ENCODE measurements around the gene ATP6V1D. TPM values are rescaled to one million over a fixed set of nuclear protein-coding genes. Genes with fewer than 3 reads are reported as not detected.

ATP6V1D gene
- total RNA-seq, 1 experiment from 2014 or later = 85.9 TPM

DNA sequence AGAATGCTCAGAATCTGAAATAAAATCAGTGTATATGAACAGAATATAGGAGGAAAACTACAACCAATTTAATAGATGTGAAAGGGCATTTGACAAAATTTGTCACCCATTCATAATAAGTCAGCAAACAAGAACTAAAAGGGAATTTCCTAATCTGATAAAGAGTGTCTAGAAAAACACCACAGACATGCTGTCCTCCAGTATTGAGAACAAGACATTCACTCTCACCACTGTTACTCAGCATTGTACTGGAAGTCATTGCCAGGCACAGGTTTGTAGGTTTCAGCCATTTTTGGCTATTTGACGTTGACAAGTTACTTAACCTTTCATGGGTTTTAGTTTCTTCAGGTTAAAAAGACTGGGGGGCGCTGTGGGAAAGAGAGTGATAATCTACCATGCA is 13.7 kb upstream of the ATP6V1D start:
- POLR2A ChIA-PET (ENCODE audit: unreplicated experiment) = no interaction called here
- peaks cover 17% of the 10 kb centered on the region for H3K4me1 ChIP-seq (ENCODE audit: insufficient read depth, low read length)
- H4K20me1 ChIP-seq (ENCODE audit: low read length) = peaks cover 27% of the 10 kb centered on the region
- no peak overlapping the region for H3K4me2 ChIP-seq (ENCODE audit: low read length)
- no peak overlapping the region for H2AFZ ChIP-seq (ENCODE audit: low read length)
- no peak overlapping the region for H3K9ac ChIP-seq (ENCODE audit: low read length)
- H3K4me3 ChIP-seq (ENCODE audit: low read length) = no peak overlapping the region
- TF ChIP-seq CTCF (conservative IDR thresholded peaks at IDR 0.05; ENCODE audit: low read depth, low read length) (0 out of 2 replicates have a peak, but pooled peaks have one; percentile 19), EZH2 (IDR thresholded peaks at IDR 0.05; ENCODE audit: low read length, unreplicated experiment) (no peak), EZH2phosphoT487 (IDR thresholded peaks at IDR 0.05; ENCODE audit: borderline replicate concordance, low read length) (no peak)
- H3K79me2 ChIP-seq (ENCODE audit: low read length) = peaks cover 58% of the 10 kb centered on the region
- intact Hi-C loops (cut with micrococcal nuclease) = no loop called here
- H3K9me3 ChIP-seq (ENCODE audit: low read length) = no peaks in the 10 kb centered on the region
- no peak for ATAC-seq
- H3K27ac ChIP-seq (ENCODE audit: low read length) = no peak overlapping the region
- DNase-seq = no peak
- no peaks in the 10 kb centered on the region for H3K9me2 ChIP-seq (replicated peaks; ENCODE audit: low read length)
- no peaks in the 10 kb centered on the region for H3K27me3 ChIP-seq (ENCODE audit: low read length)
- BruUV-seq (replicated peaks) = no TSS peak
- peaks cover 72% of the 10 kb centered on the region for H3K36me3 ChIP-seq (ENCODE audit: low read depth, low read length)
- no peaks in the 10 kb centered on the region for H3F3A ChIP-seq (ENCODE audit: low read length, unreplicated experiment)
- CTCF ChIA-PET = no interaction called here

DNA sequence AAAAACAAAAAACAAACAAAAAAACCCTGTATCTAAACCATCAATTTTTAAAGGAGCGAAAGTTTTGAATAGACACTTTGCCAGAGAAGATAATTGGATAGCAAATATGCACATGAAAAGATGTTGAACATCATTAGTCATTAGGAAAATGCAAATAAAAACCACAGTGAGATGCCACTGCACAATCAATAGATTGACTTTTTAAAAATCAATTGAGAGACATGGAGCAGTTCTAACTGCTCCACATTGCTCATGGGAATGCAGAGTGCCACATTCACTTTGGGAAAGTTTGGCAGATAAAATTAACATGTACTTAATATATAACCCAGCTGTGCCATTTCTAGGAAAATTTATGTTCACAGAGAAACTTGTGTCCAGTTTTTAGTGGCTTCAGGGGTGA is 13.2 kb upstream of the ATP6V1D start:
- H3K4me1 ChIP-seq (ENCODE audit: insufficient read depth, low read length) = peaks cover 17% of the 10 kb centered on the region
- no peak overlapping the region for H3K27ac ChIP-seq (ENCODE audit: low read length)
- H4K20me1 ChIP-seq (ENCODE audit: low read length) = peaks cover 30% of the 10 kb centered on the region
- H3K27me3 ChIP-seq (ENCODE audit: low read length) = no peaks in the 10 kb centered on the region
- no peaks in the 10 kb centered on the region for H3K9me2 ChIP-seq (replicated peaks; ENCODE audit: low read length)
- ATAC-seq (no peak), DNase-seq (no peak)
- no peak overlapping the region for H3K4me2 ChIP-seq (ENCODE audit: low read length)
- H3F3A ChIP-seq (ENCODE audit: low read length, unreplicated experiment) = no peaks in the 10 kb centered on the region
- intact Hi-C loops (cut with micrococcal nuclease) = no loop called here
- BruUV-seq (replicated peaks) = no TSS peak
- CTCF ChIA-PET = no interaction called here
- peaks cover 62% of the 10 kb centered on the region for H3K79me2 ChIP-seq (ENCODE audit: low read length)
- no peak overlapping the region for H3K9ac ChIP-seq (ENCODE audit: low read length)
- no peak overlapping the region for H3K4me3 ChIP-seq (ENCODE audit: low read length)
- H2AFZ ChIP-seq (ENCODE audit: low read length) = no peak overlapping the region
- H3K9me3 ChIP-seq (ENCODE audit: low read length) = no peaks in the 10 kb centered on the region
- TF ChIP-seq EZH2 (IDR thresholded peaks at IDR 0.05; ENCODE audit: low read length, unreplicated experiment) (no peak), EZH2phosphoT487 (IDR thresholded peaks at IDR 0.05; ENCODE audit: borderline replicate concordance, low read length) (no peak), CTCF (conservative IDR thresholded peaks at IDR 0.05; ENCODE audit: low read depth, low read length) (no peak)
- POLR2A ChIA-PET (ENCODE audit: unreplicated experiment) = no interaction called here
- H3K36me3 ChIP-seq (ENCODE audit: low read depth, low read length) = peaks cover 74% of the 10 kb centered on the region

DNA sequence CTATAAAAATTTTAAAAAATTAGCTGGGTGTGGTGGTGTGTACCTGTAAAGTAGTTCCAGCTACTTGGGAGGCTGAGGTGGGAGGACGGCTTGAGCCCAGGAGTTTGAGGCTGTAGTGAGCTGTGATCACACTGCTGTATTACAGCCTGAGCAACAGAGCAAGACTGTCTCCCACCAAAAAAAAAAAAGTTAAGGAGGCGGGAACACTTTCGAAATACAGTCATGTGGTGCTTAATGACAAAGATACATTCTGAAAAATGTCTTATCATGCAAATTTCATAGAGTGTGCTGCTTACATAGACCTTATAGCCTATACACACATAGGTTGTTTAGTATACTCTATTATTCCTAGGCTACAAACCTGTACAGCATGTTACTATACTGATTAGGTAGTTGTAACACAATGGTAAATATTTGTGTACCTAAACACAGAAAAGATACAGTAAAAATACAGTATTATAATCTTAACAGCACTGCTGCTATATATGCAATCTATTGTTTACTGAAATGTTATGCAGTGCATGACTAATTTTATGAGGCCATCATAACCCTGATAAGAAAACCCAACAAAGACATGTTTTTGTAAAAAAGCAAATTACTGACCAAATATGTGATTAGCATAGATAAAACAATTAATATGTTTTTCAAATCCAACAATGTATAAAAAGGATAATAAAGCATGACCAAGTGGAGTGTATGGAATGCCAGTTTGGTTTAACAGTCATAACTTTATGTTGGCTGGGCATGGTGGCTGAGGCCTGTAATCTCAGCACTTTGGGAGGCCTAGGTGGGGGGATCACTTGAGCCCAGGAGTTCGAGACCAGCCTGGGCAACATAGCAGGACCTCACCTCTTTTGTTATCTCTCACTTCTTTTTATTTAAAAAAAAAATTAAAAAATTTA is 11.9 kb upstream of the ATP6V1D start:
- Histone ChIP-seq H3K9me2 (replicated peaks; ENCODE audit: low read length) (no peaks in the 10 kb centered on the region), H3K36me3 (ENCODE audit: low read depth, low read length) (peaks cover 75% of the 10 kb centered on the region), H3K4me3 (ENCODE audit: low read length) (no peak overlapping the region), H2AFZ (ENCODE audit: low read length) (no peak overlapping the region), H3K9ac (ENCODE audit: low read length) (no peak overlapping the region), H3F3A (ENCODE audit: low read length, unreplicated experiment) (no peaks in the 10 kb centered on the region), H3K79me2 (ENCODE audit: low read length) (peaks cover 71% of the 10 kb centered on the region), H3K9me3 (ENCODE audit: low read length) (no peaks in the 10 kb centered on the region), H3K4me2 (ENCODE audit: low read length) (0 out of 2 replicates have a peak overlapping the region, but pooled peaks have one; percentile 0), H3K27me3 (ENCODE audit: low read length) (no peaks in the 10 kb centered on the region), H4K20me1 (ENCODE audit: low read length) (peaks cover 30% of the 10 kb centered on the region), H3K27ac (ENCODE audit: low read length) (no peak overlapping the region), H3K4me1 (ENCODE audit: insufficient read depth, low read length) (peaks cover 17% of the 10 kb centered on the region)
- CTCF ChIA-PET = no interaction called here
- BruUV-seq (replicated peaks) = no TSS peak
- no peak for DNase-seq
- intact Hi-C loops (cut with micrococcal nuclease) = no loop called here
- ATAC-seq = peak; percentile 69
- no peak for TF ChIP-seq CTCF (conservative IDR thresholded peaks at IDR 0.05; ENCODE audit: low read depth, low read length)
- no peak for TF ChIP-seq EZH2phosphoT487 (IDR thresholded peaks at IDR 0.05; ENCODE audit: borderline replicate concordance, low read length)
- TF ChIP-seq EZH2 (IDR thresholded peaks at IDR 0.05; ENCODE audit: low read length, unreplicated experiment) = no peak
- POLR2A ChIA-PET (ENCODE audit: unreplicated experiment) = no interaction called here

Measured in PC-3 (cell line).